Measurements from ENCODE around the gene SPDYE4.

DNA sequence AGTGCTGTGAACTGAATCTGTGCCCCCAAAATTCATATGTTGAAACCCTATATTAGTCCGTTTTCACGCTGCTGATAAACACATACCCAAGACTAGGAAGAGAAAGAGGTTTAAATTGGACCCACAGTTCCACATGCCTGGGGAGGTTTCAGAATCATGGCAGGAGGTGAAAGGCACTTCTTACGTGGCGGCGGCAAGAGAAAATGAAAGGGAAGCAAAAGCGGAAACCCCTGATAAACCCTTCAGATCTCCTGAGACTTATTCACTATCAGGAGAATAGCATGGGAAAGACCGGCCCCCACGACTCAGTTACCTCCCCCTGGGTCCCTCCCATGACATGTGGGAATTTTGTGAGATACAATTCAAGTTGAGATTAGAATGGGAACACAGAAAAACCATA lies 3.7 kb upstream of the SPDYE4 start:
- TF ChIP-seq, protein P1, sequence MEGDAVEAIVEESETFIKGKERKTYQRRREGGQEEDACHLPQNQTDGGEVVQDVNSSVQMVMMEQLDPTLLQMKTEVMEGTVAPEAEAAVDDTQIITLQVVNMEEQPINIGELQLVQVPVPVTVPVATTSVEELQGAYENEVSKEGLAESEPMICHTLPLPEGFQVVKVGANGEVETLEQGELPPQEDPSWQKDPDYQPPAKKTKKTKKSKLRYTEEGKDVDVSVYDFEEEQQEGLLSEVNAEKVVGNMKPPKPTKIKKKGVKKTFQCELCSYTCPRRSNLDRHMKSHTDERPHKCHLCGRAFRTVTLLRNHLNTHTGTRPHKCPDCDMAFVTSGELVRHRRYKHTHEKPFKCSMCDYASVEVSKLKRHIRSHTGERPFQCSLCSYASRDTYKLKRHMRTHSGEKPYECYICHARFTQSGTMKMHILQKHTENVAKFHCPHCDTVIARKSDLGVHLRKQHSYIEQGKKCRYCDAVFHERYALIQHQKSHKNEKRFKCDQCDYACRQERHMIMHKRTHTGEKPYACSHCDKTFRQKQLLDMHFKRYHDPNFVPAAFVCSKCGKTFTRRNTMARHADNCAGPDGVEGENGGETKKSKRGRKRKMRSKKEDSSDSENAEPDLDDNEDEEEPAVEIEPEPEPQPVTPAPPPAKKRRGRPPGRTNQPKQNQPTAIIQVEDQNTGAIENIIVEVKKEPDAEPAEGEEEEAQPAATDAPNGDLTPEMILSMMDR (IDR thresholded peaks at IDR 0.05): no peak
- no peak for TF ChIP-seq POLR2A (IDR thresholded peaks at IDR 0.05)
